Endothelial cell (in vitro differentiated cells): ENCODE results near the gene ZSWIM6. TPM values are rescaled to one million over a fixed set of nuclear protein-coding genes. Genes with fewer than 3 reads are reported as not detected.
A peak's percentile ranks its signal among the peaks of the same experiment; 100 is the strongest.
"Not testable (repeated sequence)": the region's sequence is repeated elsewhere in the genome, so short reads cannot be mapped to it uniquely, and the experiment has no call there.

Experiments used
- DNase-seq: peaks from one replicate; pipeline ENCODE4 v3.0.0; 2021; ENCODE audit warnings: low spot score
- H3K27ac Mint-ChIP-seq: one replicate; pipeline ENCODE4 v1.8.0; 2021; ENCODE audit warnings: mixed read lengths, inconsistent platforms; ENCODE audit not compliant: unreplicated experiment
- H3K27me3 Mint-ChIP-seq: one replicate; pipeline ENCODE4 v1.8.0; 2021; ENCODE audit warnings: mild to moderate bottlenecking, moderate library complexity, mixed read lengths, inconsistent platforms; ENCODE audit not compliant: unreplicated experiment
- H3K36me3 Mint-ChIP-seq: one replicate; pipeline ENCODE4 v1.8.0; 2021; ENCODE audit warnings: mild to moderate bottlenecking, low read depth, mixed read lengths, inconsistent platforms; ENCODE audit not compliant: unreplicated experiment
- H3K4me1 Mint-ChIP-seq: one replicate; pipeline ENCODE4 v1.8.0; 2021; ENCODE audit warnings: mild to moderate bottlenecking, mixed read lengths, inconsistent platforms; ENCODE audit not compliant: unreplicated experiment
- H3K4me3 Mint-ChIP-seq: one replicate; pipeline ENCODE4 v1.8.0; 2021; ENCODE audit warnings: mild to moderate bottlenecking, mixed read lengths, inconsistent platforms; ENCODE audit not compliant: unreplicated experiment
- H3K9me3 Mint-ChIP-seq: one replicate; pipeline ENCODE4 v1.8.0; 2021; ENCODE audit warnings: mixed read lengths, inconsistent platforms; ENCODE audit not compliant: unreplicated experiment
- CTCF ChIP-seq: fragments of 200-600 bp; sonication (generic); IDR thresholded peaks from one replicate; pipeline ENCODE4 v1.5.0; 2021; ENCODE audit warnings: antibody characterized with exemption; ENCODE audit not compliant: unreplicated experiment
- total RNA-seq: library from RNA; stranded (reverse); fragmentation: NEBNext Ultra II Directional; extraction: Animal tissue kit (Norgen Biotek cat#: 25700); gene quantifications from one replicate; pipeline ENCODE4 v1.2.1, GENCODE V29; 2021; ENCODE audit not compliant: unreplicated experiment

The ZSWIM6 gene
- total RNA-seq, 1 donor from 2014 or later: 77.0 TPM

GRCh38 chr5:61405511-61406295 lies 73.6 kb downstream of the ZSWIM6 start:
- Mint-ChIP-seq H3K4me3 (no peak overlapping the region), H3K9me3 (no peaks in the 10 kb centered on the region), H3K36me3 (no peaks in the 10 kb centered on the region), H3K4me1 (peaks cover 62% of the 10 kb centered on the region), H3K27ac (peak overlapping the region; percentile 4), H3K27me3 (peaks cover 5% of the 10 kb centered on the region)
- TF ChIP-seq CTCF: no peak
- no peak for DNase-seq

- not testable (repeated sequence) for H3K4me3 Mint-ChIP-seq, H3K9me3 Mint-ChIP-seq, H3K27me3 Mint-ChIP-seq, DNase-seq, H3K36me3 Mint-ChIP-seq, H3K27ac Mint-ChIP-seq
- H3K4me1 Mint-ChIP-seq: peaks cover 60% of the 10 kb centered on the region
Observed at GRCh38 chr5:61406497-61406896, 74.4 kb downstream of the ZSWIM6 start.

- H3K27me3 Mint-ChIP-seq: peaks cover 4% of the 10 kb centered on the region
- peak overlapping the region; percentile 43 for H3K4me3 Mint-ChIP-seq
- H3K4me1 Mint-ChIP-seq: peaks cover 59% of the 10 kb centered on the region
- no peaks in the 10 kb centered on the region for H3K36me3 Mint-ChIP-seq
- no peaks in the 10 kb centered on the region for H3K9me3 Mint-ChIP-seq
- no peak for DNase-seq
- H3K27ac Mint-ChIP-seq: peak overlapping the region; percentile 81
- no peak for TF ChIP-seq CTCF
Observed at GRCh38 chr5:61407706-61408270, 75.7 kb downstream of the ZSWIM6 start.

- Mint-ChIP-seq H3K27me3 (peaks cover 4% of the 10 kb centered on the region), H3K9me3 (no peaks in the 10 kb centered on the region), H3K36me3 (no peaks in the 10 kb centered on the region), H3K4me3 (peak overlapping the region; percentile 43), H3K4me1 (peaks cover 54% of the 10 kb centered on the region), H3K27ac (peak overlapping the region; percentile 81)
- TF ChIP-seq CTCF: no peak
- DNase-seq: peak; percentile 97
Observed at GRCh38 chr5:61408476-61409168, 76.6 kb downstream of the ZSWIM6 start.

GRCh38 chr5:61409568-61409967 lies 77.5 kb downstream of the ZSWIM6 start:
- Mint-ChIP-seq H3K27ac (peak overlapping the region; percentile 33), H3K4me3 (no peak overlapping the region), H3K36me3 (no peaks in the 10 kb centered on the region), H3K27me3 (peaks cover 4% of the 10 kb centered on the region), H3K9me3 (no peaks in the 10 kb centered on the region), H3K4me1 (peaks cover 56% of the 10 kb centered on the region)
- TF ChIP-seq CTCF: no peak
- no peak for DNase-seq
